ENCODE results near the gene HS6ST2.

Gene HS6ST2

GRCh38 chrX:132756439-132756838, 202.0 kb downstream of the HS6ST2 start:
- Histone ChIP-seq H3K36me3 (ENCODE audit: control insufficient read depth in 1 of 2, insufficient read depth in 2 of 2, low read length in 2 of 2) (no peaks in the 10 kb centered on the region), H3K4me3 (ENCODE audit: low read depth in 1 of 2, low read length in 2 of 2) (no peak overlapping the region), H3K27me3 (ENCODE audit: low read depth, low read length) (no peaks in the 10 kb centered on the region), H3K27ac (ENCODE audit: low read length) (no peak overlapping the region), H3K9me3 (ENCODE audit: control insufficient read depth in 1 of 2, low read length in 2 of 2) (no peaks in the 10 kb centered on the region), H3K4me1 (ENCODE audit: control insufficient read depth in 1 of 2, insufficient read depth in 2 of 2, low read length in 2 of 2) (no peaks in the 10 kb centered on the region)

GRCh38 chrX:132751063-132751690, 207.3 kb downstream of the HS6ST2 start:
- H3K27me3 ChIP-seq (ENCODE audit: low read depth, low read length) = no peaks in the 10 kb centered on the region

GRCh38 chrX:132750331-132751062, 207.9 kb downstream of the HS6ST2 start:
- Histone ChIP-seq H3K27me3 (ENCODE audit: low read depth, low read length) (no peaks in the 10 kb centered on the region), H3K27ac (ENCODE audit: low read length) (no peak overlapping the region), H3K36me3 (ENCODE audit: control insufficient read depth in 1 of 2, insufficient read depth in 2 of 2, low read length in 2 of 2) (no peaks in the 10 kb centered on the region), H3K4me3 (ENCODE audit: low read depth in 1 of 2, low read length in 2 of 2) (no peak overlapping the region), H3K9me3 (ENCODE audit: control insufficient read depth in 1 of 2, low read length in 2 of 2) (no peaks in the 10 kb centered on the region), H3K4me1 (ENCODE audit: control insufficient read depth in 1 of 2, insufficient read depth in 2 of 2, low read length in 2 of 2) (no peaks in the 10 kb centered on the region)

More at GRCh38 chrX:132751063-132751690, 207.3 kb downstream of the HS6ST2 start:
- Histone ChIP-seq H3K36me3 (ENCODE audit: control insufficient read depth in 1 of 2, insufficient read depth in 2 of 2, low read length in 2 of 2) (no peaks in the 10 kb centered on the region), H3K4me3 (ENCODE audit: low read depth in 1 of 2, low read length in 2 of 2) (no peak overlapping the region), H3K9me3 (ENCODE audit: control insufficient read depth in 1 of 2, low read length in 2 of 2) (no peaks in the 10 kb centered on the region), H3K27ac (ENCODE audit: low read length) (no peak overlapping the region), H3K4me1 (ENCODE audit: control insufficient read depth in 1 of 2, insufficient read depth in 2 of 2, low read length in 2 of 2) (no peaks in the 10 kb centered on the region)

GRCh38 chrX:132749406-132749805, 209.0 kb downstream of the HS6ST2 start:
- Histone ChIP-seq H3K4me1 (ENCODE audit: control insufficient read depth in 1 of 2, insufficient read depth in 2 of 2, low read length in 2 of 2) (no peaks in the 10 kb centered on the region), H3K27ac (ENCODE audit: low read length) (no peak overlapping the region), H3K27me3 (ENCODE audit: low read depth, low read length) (no peaks in the 10 kb centered on the region), H3K9me3 (ENCODE audit: control insufficient read depth in 1 of 2, low read length in 2 of 2) (no peaks in the 10 kb centered on the region), H3K4me3 (ENCODE audit: low read depth in 1 of 2, low read length in 2 of 2) (no peak overlapping the region), H3K36me3 (ENCODE audit: control insufficient read depth in 1 of 2, insufficient read depth in 2 of 2, low read length in 2 of 2) (no peaks in the 10 kb centered on the region)

GRCh38 chrX:132748909-132749308, 209.5 kb downstream of the HS6ST2 start:
- Histone ChIP-seq H3K4me3 (ENCODE audit: low read depth in 1 of 2, low read length in 2 of 2) (no peak overlapping the region), H3K4me1 (ENCODE audit: control insufficient read depth in 1 of 2, insufficient read depth in 2 of 2, low read length in 2 of 2) (no peaks in the 10 kb centered on the region), H3K36me3 (ENCODE audit: control insufficient read depth in 1 of 2, insufficient read depth in 2 of 2, low read length in 2 of 2) (no peaks in the 10 kb centered on the region), H3K9me3 (ENCODE audit: control insufficient read depth in 1 of 2, low read length in 2 of 2) (no peaks in the 10 kb centered on the region), H3K27ac (ENCODE audit: low read length) (no peak overlapping the region), H3K27me3 (ENCODE audit: low read depth, low read length) (no peaks in the 10 kb centered on the region)

GRCh38 chrX:132748268-132748667, 210.2 kb downstream of the HS6ST2 start:
- no peak overlapping the region for H3K4me3 ChIP-seq (ENCODE audit: low read depth in 1 of 2, low read length in 2 of 2)
- no peaks in the 10 kb centered on the region for H3K27me3 ChIP-seq (ENCODE audit: low read depth, low read length)
- no peak overlapping the region for H3K27ac ChIP-seq (ENCODE audit: low read length)

GRCh38 chrX:132745593-132745992, 212.8 kb downstream of the HS6ST2 start:
- H3K9me3 ChIP-seq (ENCODE audit: control insufficient read depth in 1 of 2, low read length in 2 of 2) = no peaks in the 10 kb centered on the region
- no peaks in the 10 kb centered on the region for H3K27me3 ChIP-seq (ENCODE audit: low read depth, low read length)
- no peak overlapping the region for H3K27ac ChIP-seq (ENCODE audit: low read length)
- no peaks in the 10 kb centered on the region for H3K4me1 ChIP-seq (ENCODE audit: control insufficient read depth in 1 of 2, insufficient read depth in 2 of 2, low read length in 2 of 2)
- H3K4me3 ChIP-seq (ENCODE audit: low read depth in 1 of 2, low read length in 2 of 2) = no peak overlapping the region
- H3K36me3 ChIP-seq (ENCODE audit: control insufficient read depth in 1 of 2, insufficient read depth in 2 of 2, low read length in 2 of 2) = no peaks in the 10 kb centered on the region

More at GRCh38 chrX:132748268-132748667, 210.2 kb downstream of the HS6ST2 start:
- no peaks in the 10 kb centered on the region for H3K4me1 ChIP-seq (ENCODE audit: control insufficient read depth in 1 of 2, insufficient read depth in 2 of 2, low read length in 2 of 2)
- H3K36me3 ChIP-seq (ENCODE audit: control insufficient read depth in 1 of 2, insufficient read depth in 2 of 2, low read length in 2 of 2) = no peaks in the 10 kb centered on the region
- no peaks in the 10 kb centered on the region for H3K9me3 ChIP-seq (ENCODE audit: control insufficient read depth in 1 of 2, low read length in 2 of 2)

- Histone ChIP-seq H3K27me3 (ENCODE audit: low read depth, low read length) (no peaks in the 10 kb centered on the region), H3K4me1 (ENCODE audit: control insufficient read depth in 1 of 2, insufficient read depth in 2 of 2, low read length in 2 of 2) (no peaks in the 10 kb centered on the region), H3K9me3 (ENCODE audit: control insufficient read depth in 1 of 2, low read length in 2 of 2) (no peaks in the 10 kb centered on the region), H3K4me3 (ENCODE audit: low read depth in 1 of 2, low read length in 2 of 2) (no peak overlapping the region), H3K27ac (ENCODE audit: low read length) (no peak overlapping the region), H3K36me3 (ENCODE audit: control insufficient read depth in 1 of 2, insufficient read depth in 2 of 2, low read length in 2 of 2) (no peaks in the 10 kb centered on the region)
Measured at GRCh38 chrX:132744470-132744869, 214.0 kb downstream of the HS6ST2 start.

- Histone ChIP-seq H3K4me1 (ENCODE audit: control insufficient read depth in 1 of 2, insufficient read depth in 2 of 2, low read length in 2 of 2) (no peaks in the 10 kb centered on the region), H3K36me3 (ENCODE audit: control insufficient read depth in 1 of 2, insufficient read depth in 2 of 2, low read length in 2 of 2) (no peaks in the 10 kb centered on the region), H3K4me3 (ENCODE audit: low read depth in 1 of 2, low read length in 2 of 2) (no peak overlapping the region), H3K9me3 (ENCODE audit: control insufficient read depth in 1 of 2, low read length in 2 of 2) (no peaks in the 10 kb centered on the region), H3K27ac (ENCODE audit: low read length) (no peak overlapping the region), H3K27me3 (ENCODE audit: low read depth, low read length) (no peaks in the 10 kb centered on the region)
Measured at GRCh38 chrX:132743086-132743485, 215.3 kb downstream of the HS6ST2 start.

GRCh38 chrX:132742246-132742645, 216.2 kb downstream of the HS6ST2 start:
- Histone ChIP-seq H3K27me3 (ENCODE audit: low read depth, low read length) (no peaks in the 10 kb centered on the region), H3K36me3 (ENCODE audit: control insufficient read depth in 1 of 2, insufficient read depth in 2 of 2, low read length in 2 of 2) (no peaks in the 10 kb centered on the region), H3K27ac (ENCODE audit: low read length) (no peak overlapping the region), H3K4me1 (ENCODE audit: control insufficient read depth in 1 of 2, insufficient read depth in 2 of 2, low read length in 2 of 2) (no peaks in the 10 kb centered on the region), H3K4me3 (ENCODE audit: low read depth in 1 of 2, low read length in 2 of 2) (no peak overlapping the region), H3K9me3 (ENCODE audit: control insufficient read depth in 1 of 2, low read length in 2 of 2) (no peaks in the 10 kb centered on the region)

GRCh38 chrX:132741689-132742088, 216.7 kb downstream of the HS6ST2 start:
- Histone ChIP-seq H3K36me3 (ENCODE audit: control insufficient read depth in 1 of 2, insufficient read depth in 2 of 2, low read length in 2 of 2) (no peaks in the 10 kb centered on the region), H3K27me3 (ENCODE audit: low read depth, low read length) (no peaks in the 10 kb centered on the region), H3K9me3 (ENCODE audit: control insufficient read depth in 1 of 2, low read length in 2 of 2) (no peaks in the 10 kb centered on the region), H3K4me3 (ENCODE audit: low read depth in 1 of 2, low read length in 2 of 2) (no peak overlapping the region), H3K27ac (ENCODE audit: low read length) (no peak overlapping the region), H3K4me1 (ENCODE audit: control insufficient read depth in 1 of 2, insufficient read depth in 2 of 2, low read length in 2 of 2) (no peaks in the 10 kb centered on the region)

Measured in muscle layer of duodenum (tissue), 2 donors.